Vagina (tissue), 2 donors: ENCODE data around the gene PSKH1. TPM values are rescaled to one million over a fixed set of nuclear protein-coding genes. Genes with fewer than 3 reads are reported as not detected.
A peak's percentile ranks its signal among the peaks of the same experiment; 100 is the strongest.

ENCODE experiments used
- DNase-seq, 2 donors: peaks; one replicate each; pipeline ENCODE4 v3.0.0-alpha.2; 2017; ENCODE audit errors: extremely low spot score in 2 of 2
- H3K27ac ChIP-seq: fragments of 200-600 bp; sonication (generic); one replicate; pipeline ENCODE4 v1.5.1; 2019
- H3K27me3 ChIP-seq: fragments of 200-600 bp; sonication (generic); one replicate; pipeline ENCODE4 v1.5.1; 2019
- H3K36me3 ChIP-seq, 2 donors: fragments of 200-600 bp; sonication (generic); one replicate each; pipeline ENCODE4 v1.5.1; 2017 to 2019
- H3K4me1 ChIP-seq: fragments of 200-600 bp; sonication (generic); one replicate; pipeline ENCODE4 v1.5.1; 2019
- H3K4me3 ChIP-seq, 2 donors: fragments of 200-600 bp; sonication (generic); 1 replicate in 1 of 2; 2 replicates in 1 of 2; pipeline ENCODE4 v1.5.1; 2016 to 2019
- H3K9me3 ChIP-seq: fragments of 200-600 bp; sonication (generic); one replicate; pipeline ENCODE4 v1.5.1; 2019
- CTCF ChIP-seq, 3 experiments: fragments of 450-650 bp in 2 of 3; fragments of 200-600 bp in 1 of 3; sonication (generic) in 1 of 3; IDR thresholded peaks; one replicate each; pipeline ENCODE4 v1.5.1; 2017 to 2019; ENCODE audit warnings: antibody characterized with exemption in 3 of 3, mild to moderate bottlenecking in 2 of 3, moderate library complexity in 2 of 3
- POLR2A ChIP-seq, 2 donors: fragments of 450-650 bp; IDR thresholded peaks; one replicate each; pipeline ENCODE4 v1.6.1; 2017; ENCODE audit warnings: antibody characterized with exemption in 2 of 2, mild to moderate bottlenecking in 2 of 2, moderate library complexity in 2 of 2
- POLR2AphosphoS5 ChIP-seq, 2 donors: sonication (generic); formaldehyde crosslinking; IDR thresholded peaks; one replicate each; pipeline ENCODE4 v1.9.0; 2017; ENCODE audit warnings: antibody characterized with exemption in 2 of 2, mild to moderate bottlenecking in 2 of 2, low read depth in 1 of 2; ENCODE audit not compliant: insufficient read depth in 1 of 2
- intact Hi-C: fragments of 100-400 bp; cut with DNase I; formaldehyde crosslinking; loops from one replicate; pipeline ENCODE4 v1.15.1; 2023
- total RNA-seq: library from RNA; depleted of rRNA; stranded (reverse); fragments of >200 nt; gene quantifications from one replicate; pipeline ENCODE4 v1.2.3, GENCODE V29; 2016

PSKH1 gene
- total RNA-seq, 1 donor from 2014 or later: 17.4 TPM

DNA sequence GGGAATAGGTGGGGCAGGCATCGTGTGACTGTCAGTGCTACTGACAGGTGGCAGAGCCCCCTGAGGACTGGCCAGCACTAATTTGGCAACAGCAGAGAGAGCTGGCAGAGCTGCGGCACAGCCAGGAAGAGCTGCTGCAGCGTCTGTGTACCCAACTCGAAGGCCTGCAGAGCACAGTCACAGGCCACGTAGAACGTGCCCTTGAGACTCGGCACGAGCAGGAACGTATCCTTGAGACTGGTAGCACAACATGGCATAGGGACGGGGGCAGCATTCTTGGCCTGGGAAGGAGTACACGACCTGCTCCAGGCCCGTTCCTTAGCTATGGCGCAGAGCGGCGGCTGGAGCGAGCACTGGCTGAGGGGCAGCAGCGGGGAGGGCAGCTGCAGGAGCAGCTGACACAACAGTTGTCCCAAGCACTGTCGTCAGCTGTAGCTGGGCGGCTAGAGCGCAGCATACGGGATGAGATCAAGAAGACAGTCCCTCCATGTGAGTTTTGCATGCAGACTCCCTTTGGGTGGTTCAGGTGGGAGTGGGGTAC is 11.4 kb upstream of the PSKH1 start:
- no peaks in the 10 kb centered on the region for H3K9me3 ChIP-seq
- no peak overlapping the region for H3K27ac ChIP-seq
- DNase-seq: no peak
- H3K4me1 ChIP-seq: peaks cover 12% of the 10 kb centered on the region
- intact Hi-C loops: loop anchor here (5.0 kb wide), 1 partner anchor 46 kb away; no protein-coding TSS in a partner anchor
- peaks cover 4 to 72% of the 10 kb centered on the region in 2 donors for H3K36me3 ChIP-seq
- no peaks in the 10 kb centered on the region for H3K27me3 ChIP-seq
- TF ChIP-seq POLR2AphosphoS5 (IDR thresholded peaks at IDR 0.05; ENCODE audit: insufficient read depth in 1 of 2, low read depth in 1 of 2): no peak
- no peak for TF ChIP-seq POLR2A (IDR thresholded peaks at IDR 0.05)
- no peak for TF ChIP-seq CTCF (IDR thresholded peaks at IDR 0.05)
- no peak overlapping the region for H3K4me3 ChIP-seq

- Histone ChIP-seq H3K9me3 (no peaks in the 10 kb centered on the region), H3K4me1 (peaks cover 12% of the 10 kb centered on the region), H3K27ac (no peak overlapping the region), H3K36me3 (peaks cover 4 to 63% of the 10 kb centered on the region in 2 donors), H3K4me3 (no peak overlapping the region), H3K27me3 (no peaks in the 10 kb centered on the region)
- intact Hi-C loops: loop anchor here (5.0 kb wide), 1 partner anchor 45 kb away; no protein-coding TSS in a partner anchor
- peak in 1 of 2 donors; percentile 67 for DNase-seq
- TF ChIP-seq POLR2A (IDR thresholded peaks at IDR 0.05): no peak
These were observed 10.5 kb upstream of the PSKH1 start for GRCh38 chr16:67882374-67883145.

- peak; percentile 75 to 77 for DNase-seq
- no peaks in the 10 kb centered on the region for H3K9me3 ChIP-seq
- H3K27ac ChIP-seq: no peak overlapping the region
- TF ChIP-seq POLR2AphosphoS5 (IDR thresholded peaks at IDR 0.05; ENCODE audit: insufficient read depth in 1 of 2, low read depth in 1 of 2) (no peak), POLR2A (IDR thresholded peaks at IDR 0.05) (no peak), CTCF (IDR thresholded peaks at IDR 0.05) (no peak)
- no peak overlapping the region for H3K4me3 ChIP-seq
- intact Hi-C loops: loop anchor here (5.0 kb wide), 1 partner anchor 44 kb away; no protein-coding TSS in a partner anchor
- no peaks in the 10 kb centered on the region for H3K27me3 ChIP-seq
- peaks cover 12% of the 10 kb centered on the region for H3K4me1 ChIP-seq
- H3K36me3 ChIP-seq: peaks cover 4 to 55% of the 10 kb centered on the region in 2 donors
These were observed 9.7 kb upstream of the PSKH1 start for GRCh38 chr16:67883146-67883871.

DNA sequence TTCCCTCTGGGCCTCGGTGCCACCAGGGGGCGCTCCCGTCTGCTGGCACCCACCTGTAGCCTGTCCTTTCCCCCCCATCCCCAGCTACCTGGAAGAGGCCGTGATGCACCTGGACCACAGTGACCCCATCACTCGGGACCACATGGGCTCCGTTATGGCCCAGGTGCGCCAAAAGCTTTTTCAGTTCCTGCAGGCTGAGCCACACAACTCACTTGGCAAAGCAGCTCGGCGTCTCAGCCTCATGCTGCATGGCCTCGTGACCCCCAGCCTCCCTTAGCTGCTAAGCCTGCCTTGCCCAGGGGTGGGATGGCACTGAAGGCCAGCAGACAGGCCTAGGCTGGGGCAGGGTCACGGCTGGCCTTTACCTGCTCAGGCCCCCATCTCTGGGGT is 9.2 kb upstream of the PSKH1 start:
- Histone ChIP-seq H3K9me3 (no peaks in the 10 kb centered on the region), H3K27me3 (no peaks in the 10 kb centered on the region), H3K4me3 (no peak overlapping the region), H3K36me3 (peaks cover 2 to 50% of the 10 kb centered on the region in 2 donors), H3K4me1 (peaks cover 12% of the 10 kb centered on the region), H3K27ac (peak overlapping the region; percentile 30)
- DNase-seq: peak in 1 of 2 donors; percentile 77
- intact Hi-C loops: loop anchor here (5.0 kb wide), 1 partner anchor 43 kb away; no protein-coding TSS in a partner anchor
- peak; percentile 46 to 84 (median 69) for TF ChIP-seq CTCF (IDR thresholded peaks at IDR 0.05)
- TF ChIP-seq POLR2AphosphoS5 (IDR thresholded peaks at IDR 0.05; ENCODE audit: insufficient read depth in 1 of 2, low read depth in 1 of 2): peak in 1 of 2 donors; percentile 23
- TF ChIP-seq POLR2A (IDR thresholded peaks at IDR 0.05): no peak

DNA sequence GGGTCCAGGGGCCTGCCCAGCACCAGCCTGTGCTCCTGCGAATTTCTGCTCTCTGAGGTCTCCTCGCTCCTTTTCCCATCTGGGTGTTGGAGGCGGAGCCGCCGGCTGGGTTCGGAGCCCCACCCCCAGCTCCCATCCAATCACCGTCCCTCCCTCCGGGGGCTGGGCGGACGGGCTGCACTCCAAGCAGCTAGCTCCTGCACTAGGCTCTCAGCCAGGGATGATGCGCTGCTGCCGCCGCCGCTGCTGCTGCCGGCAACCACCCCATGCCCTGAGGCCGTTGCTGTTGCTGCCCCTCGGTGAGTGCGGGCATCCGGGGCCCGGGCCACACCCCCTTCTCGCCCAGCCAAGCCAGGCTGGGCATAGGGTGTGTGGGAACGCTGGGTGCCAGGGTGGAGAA is 8.4 kb upstream of the PSKH1 start, which contains the start of gene NRN1L:
Gene NRN1L (plus strand): TSS at position 202 of the 400 bp plus-strand sequence. CDS start 19 bp downstream, at position 221.
- Histone ChIP-seq H3K27ac (peak within 1 kb of the TSS; percentile 30), H3K36me3 (peaks cover 0 to 42% of the 10 kb centered on the region in 2 donors), H3K4me3 (peak within 1 kb of the TSS in 1 of 2 donors; percentile 0), H3K9me3 (no peaks in the 10 kb centered on the region), H3K27me3 (no peaks in the 10 kb centered on the region), H3K4me1 (peaks cover 12% of the 10 kb centered on the region)
- TF ChIP-seq POLR2AphosphoS5 (IDR thresholded peaks at IDR 0.05; ENCODE audit: insufficient read depth in 1 of 2, low read depth in 1 of 2) (peak; percentile 27 to 51), POLR2A (IDR thresholded peaks at IDR 0.05) (no peak), CTCF (IDR thresholded peaks at IDR 0.05) (no peak)
- intact Hi-C loops: loop anchor here (5.0 kb wide), 1 partner anchor 43 kb away; no protein-coding TSS in a partner anchor
- DNase-seq: peak in 1 of 2 donors; percentile 87
